ENCODE results near the gene NFE2L2.
"Not testable (repeated sequence)": the region's sequence is repeated elsewhere in the genome, so short reads cannot be mapped to it uniquely, and the experiment has no call there.

NFE2L2 gene

GRCh38 chr2:177234267-177234666, 30.3 kb downstream of the NFE2L2 start:
- no peak for DNase-seq (ENCODE audit: low spot score)

DNA sequence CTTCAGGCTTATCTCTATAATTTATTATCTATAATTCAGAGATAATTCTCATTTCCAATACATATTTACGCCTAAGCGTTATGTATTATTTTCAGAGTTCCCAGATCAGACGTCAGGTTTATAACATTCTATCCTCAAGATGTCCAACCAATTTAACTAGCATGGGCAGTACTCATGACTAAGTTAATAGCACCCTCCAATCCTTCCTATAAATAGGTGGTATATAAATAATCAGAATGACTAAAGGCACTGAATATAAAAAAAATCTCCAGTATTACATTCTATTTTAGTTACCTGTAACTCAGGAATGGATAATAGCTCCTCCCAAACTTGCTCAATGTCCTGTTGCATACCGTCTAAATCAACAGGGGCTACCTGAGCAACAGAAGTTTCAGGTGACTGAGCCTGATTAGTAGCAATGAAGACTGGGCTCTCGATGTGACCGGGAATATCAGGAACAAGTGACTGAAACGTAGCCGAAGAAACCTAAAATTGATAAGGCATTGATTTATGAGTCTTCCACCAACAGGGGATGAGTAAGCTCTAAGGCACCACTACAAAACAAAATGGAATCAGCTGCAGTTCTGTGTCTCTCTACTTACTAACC, 32.3 kb downstream of the NFE2L2 start:
- DNase-seq (ENCODE audit: low spot score), result no peak

- DNase-seq (ENCODE audit: low spot score), result no peak
These were observed 33.3 kb downstream of the NFE2L2 start for GRCh38 chr2:177231270-177231669.

DNA sequence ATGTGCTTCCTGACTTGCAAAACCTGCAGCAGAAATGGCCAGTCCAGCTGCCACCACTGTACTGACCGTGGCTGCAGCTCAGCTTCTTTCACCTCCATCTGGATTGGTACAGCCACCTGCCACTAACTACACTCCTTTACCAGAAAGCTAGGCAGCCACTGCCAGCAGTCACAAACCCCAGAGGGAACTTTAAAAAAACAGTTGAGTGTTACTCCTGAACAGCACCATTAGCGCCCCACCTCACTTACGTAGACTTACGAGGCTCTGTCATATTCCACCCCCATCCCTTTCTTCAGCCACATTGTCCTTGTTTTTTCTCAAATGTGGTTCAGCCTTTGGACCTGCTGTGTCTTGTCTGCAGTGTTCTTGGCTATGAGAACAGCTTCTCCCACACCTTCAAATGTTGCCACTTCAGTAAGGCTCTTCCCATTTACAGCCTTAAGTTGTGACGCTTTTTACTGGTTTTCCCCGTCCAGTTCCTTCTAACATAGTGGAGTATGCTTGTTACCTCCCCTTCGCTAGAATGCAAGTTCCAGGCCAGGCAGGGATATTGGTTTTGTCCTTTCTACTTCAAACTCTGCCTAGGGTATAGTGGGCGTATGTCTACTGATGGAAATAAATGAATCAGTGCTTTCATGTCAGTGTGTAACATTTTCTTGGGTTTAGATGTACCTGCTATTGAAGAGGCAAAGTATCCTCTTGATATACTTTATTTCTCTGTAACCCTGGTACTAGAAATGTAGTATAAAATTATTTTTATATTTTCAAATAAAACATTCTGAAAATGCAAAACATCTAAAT, 34.9 kb downstream of the NFE2L2 start:
- no peak for DNase-seq (ENCODE audit: low spot score)

GRCh38 chr2:177225965-177226360, 38.6 kb downstream of the NFE2L2 start:
- no peak for DNase-seq (ENCODE audit: low spot score)

DNA sequence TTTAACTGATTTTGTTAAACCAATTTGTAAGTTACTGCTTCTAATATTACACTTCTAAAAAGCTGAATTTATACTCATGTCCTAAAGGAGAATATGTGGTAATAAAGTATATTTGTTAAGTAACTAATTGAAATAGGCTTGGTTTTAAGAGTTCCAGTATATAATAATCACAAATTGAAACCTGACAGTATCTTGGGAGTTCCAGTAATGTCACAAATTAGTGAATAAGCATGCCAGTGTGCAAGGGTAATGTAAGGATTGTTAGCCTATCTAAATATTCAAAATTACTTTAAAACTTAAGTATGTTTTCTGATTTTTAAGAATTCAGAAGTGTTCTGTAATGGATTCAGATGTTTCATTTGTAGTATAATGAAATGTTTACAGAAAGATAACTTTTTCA, 41.1 kb downstream of the NFE2L2 start:
- DNase-seq (ENCODE audit: low spot score), result not testable (repeated sequence)

DNA sequence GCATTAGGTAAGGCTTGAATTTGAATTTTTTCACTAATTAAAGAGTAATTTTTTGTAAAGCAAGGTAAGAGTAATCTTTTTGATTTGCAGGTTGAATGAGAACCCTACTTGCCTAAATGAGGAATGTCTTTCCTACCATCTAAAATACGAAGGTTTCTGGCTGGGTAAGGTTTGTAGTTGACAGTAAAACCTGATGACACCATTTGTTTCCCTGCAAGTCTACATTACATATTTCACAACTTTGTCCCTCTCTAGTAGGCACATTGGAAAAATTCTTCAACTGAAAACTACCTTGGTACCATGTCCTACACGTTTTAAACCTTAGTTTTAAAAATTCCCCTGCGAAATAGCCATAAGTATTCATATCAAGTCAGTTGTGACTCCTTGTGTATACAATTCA, 42.6 kb downstream of the NFE2L2 start:
- DNase-seq (ENCODE audit: low spot score), result no peak

DNA sequence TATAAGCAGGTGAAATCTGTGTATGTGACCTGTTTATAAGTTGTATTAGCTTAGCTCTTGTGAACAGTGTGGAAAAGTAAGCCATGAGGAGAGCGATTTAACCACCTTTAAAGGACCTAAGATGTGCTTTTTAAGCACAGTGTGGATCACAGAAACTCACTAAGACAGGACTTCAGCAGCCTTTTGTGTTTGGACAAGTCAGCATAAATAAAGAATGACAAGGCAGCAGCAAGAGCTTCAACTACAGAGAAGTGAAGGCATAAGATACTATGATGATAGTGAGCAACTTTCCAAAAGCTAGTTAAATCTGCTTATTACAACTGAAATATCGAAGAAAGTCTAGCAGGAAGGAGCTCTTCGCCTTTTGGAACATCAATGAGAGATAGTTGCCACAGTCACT, 43.0 kb downstream of the NFE2L2 start:
- no peak for DNase-seq (ENCODE audit: low spot score)

DNA sequence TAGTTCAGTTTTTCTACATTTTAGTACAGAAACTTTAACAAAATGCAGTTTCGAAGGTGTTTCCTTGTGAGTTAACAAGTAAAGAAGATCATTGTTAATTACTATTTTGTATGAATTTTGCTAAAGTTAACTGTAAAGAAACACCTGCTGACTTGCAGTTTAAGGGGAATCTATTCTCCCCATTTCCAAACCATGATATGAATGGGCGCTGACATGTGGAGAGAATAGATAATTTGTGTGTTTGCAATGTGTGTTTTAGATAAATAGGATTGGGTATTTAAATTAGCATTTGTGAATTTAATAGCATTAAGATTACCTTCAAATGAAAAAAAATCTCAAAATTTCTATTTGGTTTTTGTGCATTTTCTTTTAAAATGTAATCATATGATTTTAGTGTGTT, 44.7 kb downstream of the NFE2L2 start:
- DNase-seq (ENCODE audit: low spot score), result not testable (repeated sequence)

DNA sequence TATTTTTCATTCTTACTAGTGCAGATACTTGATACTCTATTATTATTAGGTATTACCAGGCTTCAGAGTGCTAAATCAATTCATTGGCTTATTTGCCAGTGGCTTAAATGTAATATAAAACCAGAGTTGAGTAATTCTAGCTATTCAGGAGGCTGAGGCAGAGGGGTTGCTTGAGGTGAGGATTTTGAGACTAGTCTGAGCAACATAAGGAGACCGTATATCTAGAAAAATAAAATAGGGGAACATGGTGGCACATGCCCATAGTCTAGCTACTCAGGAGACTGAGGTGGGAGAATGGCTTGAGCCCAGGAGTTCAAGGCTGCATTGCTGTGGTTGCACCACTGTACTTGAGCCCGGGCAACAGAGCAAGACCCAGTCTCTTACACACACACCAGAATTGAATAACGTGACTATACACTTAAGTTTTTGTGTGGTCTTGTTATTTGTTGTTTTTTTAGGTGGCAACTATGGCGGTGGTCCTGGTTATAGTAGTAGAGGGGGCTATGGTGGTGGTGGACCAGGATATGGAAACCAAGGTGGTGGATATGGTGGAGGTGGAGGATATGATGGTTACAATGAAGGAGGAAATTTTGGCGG, 47.2 kb downstream of the NFE2L2 start:
- no peak for DNase-seq (ENCODE audit: low spot score)

DNA sequence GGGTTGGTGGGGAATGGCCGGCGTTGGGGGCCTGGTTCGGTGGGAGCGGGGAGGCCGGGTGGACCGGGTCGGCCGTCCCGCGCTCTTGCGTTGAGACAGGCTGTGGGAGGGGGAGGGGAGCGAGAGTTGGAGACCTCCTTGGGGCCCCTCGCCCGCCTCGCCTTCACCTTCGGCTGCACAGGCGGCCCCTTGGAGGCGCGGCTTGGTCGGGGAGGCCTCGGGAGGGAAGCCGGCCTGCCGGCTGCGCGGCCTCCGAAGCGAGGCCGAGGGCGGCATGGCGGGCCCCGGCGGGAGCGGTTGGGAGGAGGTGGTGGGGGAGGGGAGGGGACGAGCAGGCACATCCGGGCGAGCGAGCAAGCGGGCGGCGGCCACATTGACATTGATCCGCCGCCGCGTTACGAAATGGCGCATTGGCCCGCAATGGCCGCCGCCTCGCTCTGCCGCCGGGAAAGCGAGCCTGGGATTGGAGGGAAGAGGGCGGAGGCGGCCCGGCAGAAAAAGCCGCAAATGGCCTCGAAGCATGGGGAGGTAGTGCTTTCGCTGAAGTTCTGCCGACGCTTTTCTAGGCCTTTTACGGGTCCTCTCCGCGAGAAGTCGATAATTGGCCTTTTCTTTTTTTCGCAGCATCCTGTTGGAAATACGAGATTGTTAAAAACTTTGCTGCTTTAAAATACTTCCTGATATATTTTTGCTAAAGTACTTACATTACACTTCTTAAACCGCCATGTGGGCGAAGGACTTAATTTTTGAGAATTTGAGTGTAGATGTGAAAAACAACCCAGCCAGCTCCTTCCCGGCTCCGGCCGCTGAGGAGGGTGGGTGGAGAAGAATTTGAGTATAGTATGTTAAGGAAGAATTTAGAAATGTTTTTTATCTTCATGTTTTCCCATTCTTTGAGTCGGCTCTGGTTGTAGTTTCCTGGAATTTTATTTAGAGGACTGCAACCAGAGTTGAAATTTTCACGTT, 51.4 kb downstream of the NFE2L2 start:
- peak; percentile 93 for DNase-seq (ENCODE audit: low spot score)

GRCh38 chr2:177212106-177212890, 52.2 kb downstream of the NFE2L2 start, which contains the start of gene HNRNPA3:
Gene HNRNPA3 (plus strand): TSS chr2:177212794. CDS start chr2:177212800, 6 bp downstream.
- peak; percentile 97 for DNase-seq (ENCODE audit: low spot score)

- no peak for DNase-seq (ENCODE audit: low spot score)
These were observed 52.9 kb downstream of the NFE2L2 start for GRCh38 chr2:177211576-177212105.

DNA sequence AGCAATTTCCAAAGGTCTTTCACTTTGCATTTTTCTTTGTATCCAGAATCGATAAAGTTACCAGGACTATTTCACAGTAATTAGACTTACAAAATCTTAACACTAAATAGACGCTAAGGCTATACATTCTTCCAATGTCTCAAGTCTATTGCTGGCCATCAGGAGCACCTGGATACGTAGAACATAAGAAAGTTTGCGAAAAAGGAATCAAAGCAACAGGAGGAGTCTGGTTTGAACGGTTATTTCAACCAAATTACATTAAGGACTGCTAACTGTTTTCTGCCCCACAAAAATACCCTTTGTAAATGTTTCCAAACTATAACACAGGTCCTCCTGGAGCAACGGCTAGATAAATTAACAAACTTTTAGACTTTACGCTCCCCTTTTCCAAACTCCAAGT, 53.4 kb downstream of the NFE2L2 start:
- no peak for DNase-seq (ENCODE audit: low spot score)

DNA sequence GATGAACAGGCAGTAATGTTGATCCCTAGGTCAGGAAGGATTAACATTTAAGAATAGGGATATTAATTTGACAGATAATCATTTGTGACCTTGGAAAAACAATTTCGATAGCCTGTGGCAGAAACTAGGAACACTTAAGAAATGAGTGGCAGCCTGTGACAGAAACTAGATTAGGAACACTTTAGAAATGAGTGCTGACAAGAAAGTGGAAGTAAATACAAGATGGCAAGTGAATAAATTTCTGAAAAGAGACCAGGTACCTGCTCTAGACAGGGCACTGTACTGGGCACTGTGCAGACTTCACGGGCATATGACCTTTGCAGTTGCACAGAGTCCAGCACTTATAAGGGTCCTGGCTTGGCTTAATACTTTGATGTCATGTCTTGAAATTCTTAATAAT, 57.4 kb downstream of the NFE2L2 start:
- DNase-seq (ENCODE audit: low spot score), result no peak

GRCh38 chr2:177204417-177204816, 60.1 kb downstream of the NFE2L2 start:
- no peak for DNase-seq (ENCODE audit: low spot score)

- DNase-seq (ENCODE audit: low spot score), result no peak
These were observed 62.6 kb downstream of the NFE2L2 start for GRCh38 chr2:177201919-177202346.

- not testable (repeated sequence) for DNase-seq (ENCODE audit: low spot score)
These were observed 64.1 kb downstream of the NFE2L2 start for GRCh38 chr2:177200419-177200818.

GRCh38 chr2:177195194-177195593, 69.3 kb downstream of the NFE2L2 start:
- DNase-seq (ENCODE audit: low spot score), result no peak

DNA sequence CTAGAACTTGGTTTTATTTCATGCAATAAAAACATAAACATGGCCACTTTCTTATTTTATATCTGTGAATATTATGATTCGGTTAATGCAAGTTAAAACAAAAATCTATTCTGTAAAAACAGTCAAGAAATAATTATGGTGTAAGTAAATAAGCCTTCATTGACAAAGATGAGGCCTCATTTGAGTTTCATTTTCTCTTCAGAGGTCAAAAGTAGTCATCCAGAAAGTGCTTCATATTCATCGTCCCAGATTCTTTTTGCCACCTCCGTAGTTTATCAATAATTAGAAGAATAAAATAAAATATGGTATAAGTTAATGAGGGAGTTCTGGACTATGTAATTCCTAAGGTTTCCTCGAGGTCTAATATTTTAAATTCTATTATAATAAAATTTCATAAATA, 71.3 kb downstream of the NFE2L2 start:
- no peak for DNase-seq (ENCODE audit: low spot score)

DNA sequence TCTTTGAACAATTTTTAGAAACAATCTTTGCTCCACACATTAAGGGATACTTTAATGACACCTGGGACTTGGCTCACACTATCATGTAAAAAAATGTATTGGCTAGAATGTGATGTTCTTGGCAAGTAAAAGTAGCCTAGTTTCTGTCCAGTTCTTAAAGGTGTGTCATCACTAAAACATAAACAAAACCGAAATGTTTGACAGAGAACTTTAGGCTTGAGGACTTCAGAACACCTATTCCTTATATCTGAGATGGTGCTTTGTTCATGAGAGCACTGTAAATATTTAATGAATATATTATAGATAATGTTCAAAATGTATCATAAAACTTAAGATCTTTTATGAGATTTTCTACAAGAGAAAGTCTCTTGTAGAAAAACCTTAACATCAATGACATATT, 71.7 kb downstream of the NFE2L2 start:
- no peak for DNase-seq (ENCODE audit: low spot score)
